PC-9 (cell line): Measurements from ENCODE around the gene API5. TPM values are rescaled to one million over a fixed set of nuclear protein-coding genes. Genes with fewer than 3 reads are reported as not detected.

ENCODE experiments used
- BruUV-seq: library from RNA; stranded (reverse); fragments of 400-500 nt; replicated peaks from 2 replicates; lab custom pipeline; 2021; lab: Mats Ljungman, UMichigan
- CTCF ChIA-PET: fragments of 300-600 bp; sonication (Branson Sonifier 250); formaldehyde crosslinking; loops from one replicate; lab custom pipeline; 2022; ENCODE audit warnings: antibody characterized with exemption; lab: Charles Lee
- POLR2A ChIA-PET: fragments of 300-600 bp; sonication (Branson Sonifier 250); formaldehyde crosslinking; loops from one replicate; lab custom pipeline; 2022; ENCODE audit warnings: antibody characterized with exemption; ENCODE audit not compliant: unreplicated experiment; lab: Charles Lee
- DNase-seq, 2 experiments: peaks; one replicate each; pipeline versions ENCODE4 v3.0.0 to v3.0.0-alpha.2; 2015 to 2022; ENCODE audit warnings: mixed read lengths in 1 of 2
- H2AFZ ChIP-seq: fragments of 200-600 bp; sonication (generic); 2 replicates; pipeline ENCODE4 v1.8.1; 2017; ENCODE audit warnings: antibody characterized with exemption
- H3F3A ChIP-seq: fragments of 200-600 bp; sonication (generic); 2 replicates; pipeline ENCODE4 v1.8.1; 2017; ENCODE audit warnings: antibody characterized with exemption, mild to moderate bottlenecking, low read depth; ENCODE audit not compliant: insufficient read depth
- H3K27ac ChIP-seq: fragments of 200-600 bp; sonication (generic); 2 replicates; pipeline ENCODE4 v1.6.1; 2016; ENCODE audit warnings: mixed run types
- H3K27me3 ChIP-seq: fragments of 200-600 bp; sonication (generic); 2 replicates; pipeline ENCODE4 v1.6.1; 2016; ENCODE audit warnings: low read depth, mixed run types; ENCODE audit not compliant: insufficient read depth
- H3K36me3 ChIP-seq: fragments of 200-600 bp; sonication (generic); 2 replicates; pipeline ENCODE4 v1.6.1; 2016; ENCODE audit warnings: low read depth, mixed run types
- H3K4me1 ChIP-seq: fragments of 200-600 bp; sonication (generic); replicated peaks from 2 replicates; pipeline ENCODE4 v1.6.1; 2016; ENCODE audit warnings: mixed run types; ENCODE audit not compliant: insufficient read depth
- H3K4me2 ChIP-seq: fragments of 200-600 bp; sonication (generic); 2 replicates; pipeline ENCODE4 v1.6.1; 2017; ENCODE audit warnings: mixed run types
- H3K4me3 ChIP-seq: fragments of 200-600 bp; sonication (generic); 2 replicates; pipeline ENCODE4 v1.6.1; 2016; ENCODE audit warnings: mixed run types
- H3K79me2 ChIP-seq: fragments of 200-600 bp; sonication (generic); 2 replicates; pipeline ENCODE4 v1.6.1; 2017; ENCODE audit warnings: low read depth, mixed run types
- H3K9me2 ChIP-seq: fragments of 200-600 bp; sonication (generic); 2 replicates; pipeline ENCODE4 v1.8.1; 2017; ENCODE audit warnings: mild to moderate bottlenecking; ENCODE audit not compliant: insufficient read depth
- H3K9me3 ChIP-seq: fragments of 200-600 bp; sonication (generic); 2 replicates; pipeline ENCODE4 v1.8.1; 2016; ENCODE audit warnings: low read depth; ENCODE audit not compliant: insufficient read depth
- H4K20me1 ChIP-seq: fragments of 200-600 bp; sonication (generic); 2 replicates; pipeline ENCODE4 v1.8.1; 2017; ENCODE audit not compliant: insufficient read depth
- EZH2 ChIP-seq: fragments of 200-600 bp; sonication (generic); IDR thresholded peaks from 2 replicates; pipeline ENCODE4 v1.8.0; 2017; ENCODE audit warnings: antibody characterized with exemption, low read depth
- intact Hi-C: fragments of 100-400 bp; cut with micrococcal nuclease; formaldehyde crosslinking; loops from one replicate; pipeline ENCODE4 v1.10.0; 2022; ENCODE audit not compliant: unreplicated experiment
- total RNA-seq: library from RNA; stranded (reverse); gene quantifications from 2 replicates; pipeline ENCODE4 v1.2.3, GENCODE V29; 2021
- TF ChIP-seq, protein P1 (sequence below): fragments of 200-600 bp; sonication (generic); conservative IDR thresholded peaks from 2 replicates; pipeline ENCODE4 v1.6.1; 2017; ENCODE audit warnings: mixed run types, antibody characterized with exemption, mild to moderate bottlenecking, moderate library complexity

Gene API5
- total RNA-seq, 1 experiment from 2014 or later: 115 TPM

DNA sequence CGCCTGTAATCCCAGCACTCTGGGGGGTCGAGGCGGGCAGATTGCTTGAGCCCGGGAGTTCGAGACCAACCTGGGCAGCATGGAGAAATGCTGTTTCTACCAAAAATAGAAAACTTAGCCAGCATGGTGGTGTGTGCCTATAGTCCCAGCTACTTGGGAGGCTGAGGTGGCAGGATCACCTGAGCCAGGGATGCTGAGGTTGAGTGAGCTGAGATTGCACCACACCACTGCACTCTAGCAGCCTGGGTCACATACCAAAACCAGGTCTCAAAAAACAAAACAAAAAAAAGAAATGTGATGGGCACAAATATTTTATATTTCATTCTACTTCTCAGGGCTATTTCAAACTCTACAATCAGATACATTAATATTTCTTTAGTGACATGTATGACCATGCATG is 72.6 kb downstream of the API5 start:
- no peaks in the 10 kb centered on the region for H3K4me1 ChIP-seq
- no peaks in the 10 kb centered on the region for H3K27me3 ChIP-seq
- POLR2A ChIA-PET: no interaction called here
- no peaks in the 10 kb centered on the region for H3K9me3 ChIP-seq
- TF ChIP-seq, protein P1, sequence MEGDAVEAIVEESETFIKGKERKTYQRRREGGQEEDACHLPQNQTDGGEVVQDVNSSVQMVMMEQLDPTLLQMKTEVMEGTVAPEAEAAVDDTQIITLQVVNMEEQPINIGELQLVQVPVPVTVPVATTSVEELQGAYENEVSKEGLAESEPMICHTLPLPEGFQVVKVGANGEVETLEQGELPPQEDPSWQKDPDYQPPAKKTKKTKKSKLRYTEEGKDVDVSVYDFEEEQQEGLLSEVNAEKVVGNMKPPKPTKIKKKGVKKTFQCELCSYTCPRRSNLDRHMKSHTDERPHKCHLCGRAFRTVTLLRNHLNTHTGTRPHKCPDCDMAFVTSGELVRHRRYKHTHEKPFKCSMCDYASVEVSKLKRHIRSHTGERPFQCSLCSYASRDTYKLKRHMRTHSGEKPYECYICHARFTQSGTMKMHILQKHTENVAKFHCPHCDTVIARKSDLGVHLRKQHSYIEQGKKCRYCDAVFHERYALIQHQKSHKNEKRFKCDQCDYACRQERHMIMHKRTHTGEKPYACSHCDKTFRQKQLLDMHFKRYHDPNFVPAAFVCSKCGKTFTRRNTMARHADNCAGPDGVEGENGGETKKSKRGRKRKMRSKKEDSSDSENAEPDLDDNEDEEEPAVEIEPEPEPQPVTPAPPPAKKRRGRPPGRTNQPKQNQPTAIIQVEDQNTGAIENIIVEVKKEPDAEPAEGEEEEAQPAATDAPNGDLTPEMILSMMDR: no peak
- TF ChIP-seq EZH2: no peak
- no peak overlapping the region for H3K4me3 ChIP-seq
- DNase-seq: no peak
- CTCF ChIA-PET: no interaction called here
- H3K36me3 ChIP-seq: peaks cover 9% of the 10 kb centered on the region; the same call in 1 of the 2 replicates
- no peaks in the 10 kb centered on the region for H3K9me2 ChIP-seq
- H3K27ac ChIP-seq: no peak overlapping the region
- 0 out of 2 replicates have a peak, but pooled peaks cover 4% of the 10 kb centered on the region for H4K20me1 ChIP-seq
- no peaks in the 10 kb centered on the region; the same call in 1 of the 2 replicates for H3K79me2 ChIP-seq
- BruUV-seq: no TSS peak
- H3K4me2 ChIP-seq: no peak overlapping the region
- 0 out of 2 replicates have a peak, but pooled peaks cover 3% of the 10 kb centered on the region for H3F3A ChIP-seq
- intact Hi-C loops: loop anchor here (10.0 kb wide), 1 partner anchor 50 kb away; no protein-coding TSS in a partner anchor
- no peak overlapping the region for H2AFZ ChIP-seq

DNA sequence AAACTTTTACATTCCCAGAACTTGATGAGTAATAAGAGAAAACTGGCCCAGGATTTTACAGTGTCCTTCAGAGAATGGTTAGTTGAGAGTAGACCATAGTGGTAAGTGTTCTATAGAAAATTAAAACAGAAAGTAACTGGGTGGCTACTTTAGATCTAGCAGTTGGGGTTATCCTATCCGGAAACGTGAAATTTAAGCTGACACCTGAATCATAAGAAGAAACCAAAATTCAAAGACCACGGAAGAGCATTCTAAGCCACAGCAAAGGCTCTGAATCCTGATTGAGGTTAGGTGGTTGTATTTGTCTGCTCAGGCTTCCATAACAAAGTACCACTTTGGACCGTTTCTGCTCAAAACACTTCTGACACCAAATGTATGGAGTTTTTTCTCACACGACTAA is 80.9 kb downstream of the API5 start:
- intact Hi-C loops: no loop called here

DNA sequence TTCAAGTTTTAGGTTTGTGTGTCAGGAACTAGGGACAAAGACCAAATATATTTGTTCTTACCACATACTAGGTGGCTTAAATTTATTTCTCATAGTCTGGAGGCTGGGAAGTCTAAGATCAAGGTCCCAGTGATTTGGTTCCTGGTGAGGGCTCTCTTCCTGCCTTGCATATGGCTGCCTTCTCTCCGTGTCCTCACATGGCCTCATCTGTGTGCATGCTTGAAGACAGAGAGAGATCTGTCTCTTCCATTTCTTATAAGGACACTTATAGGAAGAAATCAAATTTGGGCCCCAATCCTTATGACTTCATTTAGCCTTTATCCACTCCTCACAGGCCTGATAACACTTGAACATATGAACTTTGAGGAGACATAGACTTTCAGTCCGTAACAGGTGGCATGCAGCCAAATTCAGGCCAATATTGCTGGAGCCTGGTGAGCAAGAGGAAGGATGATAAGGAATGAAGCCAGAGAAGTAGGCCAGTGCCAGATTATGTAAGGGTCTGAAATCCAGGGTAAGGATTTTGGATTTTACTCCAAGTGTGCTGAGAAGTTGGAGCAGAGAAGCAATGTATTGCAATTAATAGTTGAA is 82.1 kb downstream of the API5 start:
- Histone ChIP-seq H3K9me3 (no peaks in the 10 kb centered on the region), H3K4me3 (no peak overlapping the region), H3K36me3 (peaks cover 36% of the 10 kb centered on the region), H3K9me2 (no peaks in the 10 kb centered on the region), H3K4me1 (peaks cover 6% of the 10 kb centered on the region; the same call in 1 of the 2 replicates), H3K27me3 (no peaks in the 10 kb centered on the region), H2AFZ (no peak overlapping the region), H3F3A (peaks cover 6% of the 10 kb centered on the region; the same call in 1 of the 2 replicates), H3K27ac (no peak overlapping the region), H3K79me2 (no peaks in the 10 kb centered on the region), H4K20me1 (0 out of 2 replicates have a peak, but pooled peaks cover 4% of the 10 kb centered on the region), H3K4me2 (no peak overlapping the region)
- ChIA-PET CTCF (no interaction called here), POLR2A (no interaction called here)
- no TSS peak for BruUV-seq
- no peak for DNase-seq
- intact Hi-C loops: no loop called here
- TF ChIP-seq, protein P1: no peak
- no peak for TF ChIP-seq EZH2

More for the DNA sequence above, 80.9 kb downstream of the API5 start:
- Histone ChIP-seq H3K27ac (no peak overlapping the region), H3F3A (peaks cover 6% of the 10 kb centered on the region; the same call in 1 of the 2 replicates), H3K4me3 (no peak overlapping the region), H3K79me2 (no peaks in the 10 kb centered on the region; the same call in 1 of the 2 replicates), H3K4me1 (peaks cover 6% of the 10 kb centered on the region; the same call in 1 of the 2 replicates), H3K9me3 (no peaks in the 10 kb centered on the region), H2AFZ (no peak overlapping the region), H3K36me3 (peaks cover 34% of the 10 kb centered on the region), H3K4me2 (no peak overlapping the region), H3K27me3 (no peaks in the 10 kb centered on the region), H3K9me2 (no peaks in the 10 kb centered on the region), H4K20me1 (0 out of 2 replicates have a peak, but pooled peaks cover 4% of the 10 kb centered on the region)
- no peak for TF ChIP-seq EZH2
- TF ChIP-seq, protein P1: no peak
- ChIA-PET CTCF (no interaction called here), POLR2A (no interaction called here)
- DNase-seq: no peak
- no TSS peak for BruUV-seq

Other genes starting within 250 kb of the API5 start
- 71.4 and 81.0 TPM in 2 replicates for gene TTC17, start 46.9 kb downstream of the API5 start, total RNA-seq